ENCODE results near the gene SBF1. TPM values are rescaled to one million over a fixed set of nuclear protein-coding genes. Genes with fewer than 3 reads are reported as not detected.

SBF1 gene
- total RNA-seq, 1 donor from 2014 or later, result 55.8 TPM

DNA sequence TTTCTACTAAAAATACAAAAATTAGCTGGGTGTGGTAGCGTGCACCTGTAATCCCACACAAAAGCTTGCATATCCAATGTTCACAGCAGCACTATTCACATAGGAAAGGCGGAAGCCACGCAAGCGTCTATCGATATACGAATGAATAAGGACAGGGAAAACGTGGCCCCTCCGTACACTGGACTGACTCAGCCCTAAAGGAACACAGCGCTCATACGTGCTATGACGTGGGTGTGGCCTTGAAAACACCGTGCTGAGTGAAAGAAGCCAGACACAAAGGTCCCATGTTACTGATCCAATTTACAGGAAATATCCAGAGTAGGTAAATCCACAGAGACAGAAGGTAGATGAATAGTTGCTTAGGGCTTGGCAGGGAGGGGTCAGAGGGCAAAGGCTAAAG, 25.6 kb upstream of the SBF1 start:
- no peak for DNase-seq
- peaks cover 28% of the 10 kb centered on the region for H3K36me3 ChIP-seq
- H3K4me3 ChIP-seq, result no peak overlapping the region
- H3K27ac ChIP-seq (replicated peaks), result no peak overlapping the region
- TF ChIP-seq, protein P1, sequence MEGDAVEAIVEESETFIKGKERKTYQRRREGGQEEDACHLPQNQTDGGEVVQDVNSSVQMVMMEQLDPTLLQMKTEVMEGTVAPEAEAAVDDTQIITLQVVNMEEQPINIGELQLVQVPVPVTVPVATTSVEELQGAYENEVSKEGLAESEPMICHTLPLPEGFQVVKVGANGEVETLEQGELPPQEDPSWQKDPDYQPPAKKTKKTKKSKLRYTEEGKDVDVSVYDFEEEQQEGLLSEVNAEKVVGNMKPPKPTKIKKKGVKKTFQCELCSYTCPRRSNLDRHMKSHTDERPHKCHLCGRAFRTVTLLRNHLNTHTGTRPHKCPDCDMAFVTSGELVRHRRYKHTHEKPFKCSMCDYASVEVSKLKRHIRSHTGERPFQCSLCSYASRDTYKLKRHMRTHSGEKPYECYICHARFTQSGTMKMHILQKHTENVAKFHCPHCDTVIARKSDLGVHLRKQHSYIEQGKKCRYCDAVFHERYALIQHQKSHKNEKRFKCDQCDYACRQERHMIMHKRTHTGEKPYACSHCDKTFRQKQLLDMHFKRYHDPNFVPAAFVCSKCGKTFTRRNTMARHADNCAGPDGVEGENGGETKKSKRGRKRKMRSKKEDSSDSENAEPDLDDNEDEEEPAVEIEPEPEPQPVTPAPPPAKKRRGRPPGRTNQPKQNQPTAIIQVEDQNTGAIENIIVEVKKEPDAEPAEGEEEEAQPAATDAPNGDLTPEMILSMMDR (IDR thresholded peaks at IDR 0.05; ENCODE audit: borderline replicate concordance), result no peak
- H3K9me3 ChIP-seq (replicated peaks), result no peaks in the 10 kb centered on the region
- intact Hi-C loops (cut with micrococcal nuclease), result no loop called here
- no peaks in the 10 kb centered on the region for H3K27me3 ChIP-seq (ENCODE audit: low read depth)
- peaks cover 9% of the 10 kb centered on the region for H3K4me1 ChIP-seq

DNA sequence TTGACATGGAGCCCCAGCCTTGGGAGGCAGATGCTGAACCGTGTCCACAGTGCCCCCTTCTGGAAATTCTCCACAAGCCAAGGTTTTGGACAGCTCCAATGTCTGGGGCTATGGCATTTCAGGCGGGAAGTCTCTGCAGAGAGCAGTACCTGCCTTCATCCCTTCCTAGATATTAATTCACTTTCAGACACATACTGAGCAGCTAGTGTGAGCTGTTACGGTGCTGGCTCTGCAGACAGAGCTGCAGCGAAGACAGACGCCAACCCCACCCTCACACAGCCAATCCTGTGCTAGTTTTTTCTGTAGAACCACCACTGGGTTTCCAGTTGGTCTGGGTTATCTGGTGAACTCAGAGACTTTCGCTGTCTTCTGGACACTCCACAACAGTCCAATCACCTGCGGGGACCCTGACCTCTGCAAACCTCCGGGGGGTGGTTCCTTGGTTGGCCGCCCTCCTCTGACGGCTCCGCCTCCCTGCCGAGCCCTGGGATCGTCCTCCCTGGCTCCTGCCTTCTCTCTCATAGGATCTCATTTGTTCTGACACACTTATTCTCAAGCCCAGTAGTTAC, 23.6 kb upstream of the SBF1 start:
- TF ChIP-seq, protein P1 (IDR thresholded peaks at IDR 0.05; ENCODE audit: borderline replicate concordance), result peak; percentile 70
- H3K36me3 ChIP-seq, result peaks cover 14% of the 10 kb centered on the region
- no peak overlapping the region for H3K27ac ChIP-seq (replicated peaks)
- H3K4me1 ChIP-seq, result peaks cover 9% of the 10 kb centered on the region
- no peaks in the 10 kb centered on the region for H3K9me3 ChIP-seq (replicated peaks)
- no peak overlapping the region for H3K4me3 ChIP-seq
- no peak for DNase-seq
- intact Hi-C loops (cut with micrococcal nuclease), result no loop called here
- H3K27me3 ChIP-seq (ENCODE audit: low read depth), result no peaks in the 10 kb centered on the region

DNA sequence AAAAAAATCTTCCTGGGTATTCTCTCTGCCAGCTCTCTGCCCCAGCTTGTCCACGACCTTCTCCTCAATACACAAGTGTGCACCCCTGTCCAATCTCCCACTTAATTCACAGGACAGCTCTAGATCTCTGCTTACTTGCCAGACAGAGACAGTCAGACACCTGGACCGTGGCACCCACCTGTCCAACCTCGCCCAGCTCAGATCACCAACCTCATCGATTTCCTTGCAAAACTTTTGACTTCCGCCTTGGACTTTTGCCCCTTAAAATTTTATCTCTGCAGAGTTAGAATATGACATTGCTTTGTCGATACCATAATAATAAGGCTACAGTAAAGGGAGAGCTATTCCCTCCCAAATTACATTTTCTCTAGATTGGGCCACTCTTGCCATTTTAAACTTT, 22.3 kb upstream of the SBF1 start:
- intact Hi-C loops (cut with micrococcal nuclease), result no loop called here
- H3K27ac ChIP-seq (replicated peaks), result no peak overlapping the region
- no peak for DNase-seq
- H3K36me3 ChIP-seq, result peaks cover under 1% of the 10 kb centered on the region
- no peaks in the 10 kb centered on the region for H3K27me3 ChIP-seq (ENCODE audit: low read depth)
- H3K4me1 ChIP-seq, result peaks cover 9% of the 10 kb centered on the region
- TF ChIP-seq, protein P1 (IDR thresholded peaks at IDR 0.05; ENCODE audit: borderline replicate concordance), result no peak
- H3K4me3 ChIP-seq, result no peak overlapping the region
- no peaks in the 10 kb centered on the region for H3K9me3 ChIP-seq (replicated peaks)

DNA sequence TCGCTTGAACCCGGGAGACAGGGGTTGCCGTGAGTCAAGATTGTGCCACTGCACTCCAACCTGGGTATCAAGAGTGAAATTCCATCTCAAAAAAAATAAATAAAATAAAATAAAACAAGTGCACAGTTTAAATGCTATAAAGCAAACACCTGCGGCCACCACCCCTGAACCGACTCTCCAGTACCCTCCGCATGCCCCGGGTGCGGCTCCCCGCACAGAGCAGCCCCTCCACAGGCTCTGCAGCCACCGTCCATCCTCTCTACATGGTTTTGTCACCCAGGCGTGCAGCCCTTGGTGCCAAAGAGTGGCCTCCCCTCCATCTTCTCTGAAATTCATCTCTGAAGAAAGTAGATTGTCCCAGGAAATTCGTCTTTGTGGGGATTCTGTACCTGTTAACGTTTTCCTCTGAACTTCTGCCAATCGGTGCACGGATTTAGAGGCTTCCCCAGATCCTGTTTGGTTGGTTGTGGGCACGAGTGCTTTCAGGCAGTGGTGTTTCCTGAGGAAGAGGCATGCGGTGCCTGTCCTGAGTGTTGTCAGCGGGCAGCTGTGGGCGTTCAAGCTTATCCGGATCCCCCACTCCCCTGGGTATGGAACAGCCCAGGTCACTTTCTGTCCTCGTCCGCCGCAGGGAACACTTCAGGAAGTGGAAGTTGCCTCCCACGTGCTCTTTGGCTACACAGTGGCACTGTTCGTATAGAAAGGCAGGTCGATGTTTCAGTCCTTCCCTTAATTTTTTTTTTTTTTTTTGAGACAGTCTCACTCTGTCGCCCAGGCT, 15.9 kb upstream of the SBF1 start:
- intact Hi-C loops (cut with micrococcal nuclease), result no loop called here
- Histone ChIP-seq H3K27me3 (ENCODE audit: low read depth) (peaks cover 39% of the 10 kb centered on the region), H3K27ac (replicated peaks) (no peak overlapping the region), H3K9me3 (replicated peaks) (no peaks in the 10 kb centered on the region), H3K36me3 (no peaks in the 10 kb centered on the region), H3K4me1 (no peaks in the 10 kb centered on the region), H3K4me3 (no peak overlapping the region)
- DNase-seq, result no peak
- TF ChIP-seq, protein P1 (IDR thresholded peaks at IDR 0.05; ENCODE audit: borderline replicate concordance), result no peak

DNA sequence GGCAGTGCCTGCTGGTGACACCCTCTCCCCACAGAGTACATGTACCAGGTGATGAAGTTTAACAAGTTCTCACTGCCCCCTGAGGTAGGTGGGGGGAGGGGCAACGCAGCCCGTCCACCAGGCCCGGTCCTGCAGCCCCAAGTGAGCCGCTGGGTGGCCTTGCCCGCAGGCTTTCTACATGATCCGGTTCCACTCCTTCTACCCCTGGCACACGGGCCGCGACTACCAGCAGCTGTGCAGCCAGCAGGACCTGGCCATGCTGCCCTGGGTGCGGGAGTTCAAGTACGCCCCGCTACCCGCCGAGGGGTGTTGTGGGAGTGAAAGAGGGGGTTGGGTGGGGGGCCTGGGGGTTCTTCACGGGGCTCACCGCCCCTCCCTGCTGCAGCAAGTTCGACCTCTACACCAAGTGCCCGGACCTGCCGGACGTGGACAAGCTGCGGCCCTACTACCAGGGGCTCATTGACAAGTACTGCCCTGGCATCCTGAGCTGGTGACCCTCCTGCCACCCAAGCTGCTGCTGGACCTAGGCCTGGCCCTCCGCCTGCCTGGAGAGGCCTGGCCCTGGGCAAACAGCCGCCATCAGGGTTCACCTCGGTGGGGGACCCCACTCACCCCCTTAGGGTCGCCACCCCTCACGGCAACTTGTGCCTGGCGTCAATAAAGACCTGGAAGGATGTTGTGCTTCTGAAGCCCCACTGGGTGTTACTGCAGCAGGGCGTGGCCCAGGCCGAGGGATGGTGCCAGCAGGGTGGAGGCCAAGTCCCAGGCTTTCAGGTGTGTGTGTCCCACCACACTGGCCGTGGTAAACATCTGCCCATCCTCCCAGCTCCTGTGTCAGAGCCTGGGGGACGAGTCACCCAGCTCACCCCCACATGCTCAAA, 14.8 kb upstream of the SBF1 start:
- intact Hi-C loops (cut with micrococcal nuclease), result no loop called here
- TF ChIP-seq, protein P1 (IDR thresholded peaks at IDR 0.05; ENCODE audit: borderline replicate concordance), result no peak
- Histone ChIP-seq H3K4me1 (no peaks in the 10 kb centered on the region), H3K27me3 (ENCODE audit: low read depth) (peaks cover 50% of the 10 kb centered on the region), H3K9me3 (replicated peaks) (no peaks in the 10 kb centered on the region), H3K4me3 (no peak overlapping the region), H3K27ac (replicated peaks) (no peak overlapping the region), H3K36me3 (no peaks in the 10 kb centered on the region)
- no peak for DNase-seq
